GM13976 (cell line): ENCODE measurements around the gene DEDD.

Experiments used
- DNase-seq: peaks from one replicate; pipeline ENCODE4 v3.0.0; 2012; ENCODE audit warnings: low spot score
- in situ Hi-C: fragments of 300-500 bp; cut with MboI; formaldehyde crosslinking; loops from one replicate; pipeline ENCODE4 v1.12.0; 2022; ENCODE audit warnings: low sequenced_read_pairs, mixed read lengths, inconsistent platforms; ENCODE audit not compliant: unreplicated experiment
- TF ChIP-seq, protein P1 (sequence below): IDR thresholded peaks from 2 replicates; pipeline ENCODE4 v1.5.1; 2012; ENCODE audit warnings: borderline replicate concordance, mild to moderate bottlenecking; ENCODE audit not compliant: insufficient read depth; ENCODE audit errors: extremely low read depth, missing control alignments, control extremely low read depth

DEDD gene

DNA sequence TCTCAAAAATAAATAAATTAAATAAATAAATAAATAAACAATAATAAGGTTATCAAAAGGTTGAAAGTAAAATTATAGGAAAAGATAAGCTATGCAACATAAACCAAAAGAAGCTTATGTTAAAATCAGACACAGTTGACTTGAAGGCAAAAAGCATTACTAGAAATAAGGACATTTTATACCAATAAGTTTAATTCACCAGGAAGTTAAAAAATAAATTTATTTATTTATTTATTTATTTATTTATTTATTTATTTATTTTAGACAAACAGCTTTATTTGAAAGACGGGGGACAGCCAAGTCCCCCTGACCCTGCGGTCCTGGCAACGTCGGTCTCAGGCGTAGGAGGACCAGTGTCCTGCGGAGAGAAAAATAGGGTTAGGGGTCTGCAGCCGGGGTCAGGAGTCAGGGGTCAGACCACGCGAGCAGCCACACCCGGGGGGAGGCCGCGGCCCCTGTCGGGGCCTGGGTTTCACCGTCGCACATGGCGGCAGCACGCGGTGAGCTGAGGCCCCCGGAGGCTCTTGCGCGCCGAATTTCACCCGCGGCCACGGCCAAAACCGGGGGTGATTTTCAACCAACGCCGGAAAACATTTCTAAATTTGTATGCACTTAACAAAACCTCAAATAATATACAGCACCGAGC, 8.4 kb upstream of the DEDD start:
- TF ChIP-seq, protein P1, sequence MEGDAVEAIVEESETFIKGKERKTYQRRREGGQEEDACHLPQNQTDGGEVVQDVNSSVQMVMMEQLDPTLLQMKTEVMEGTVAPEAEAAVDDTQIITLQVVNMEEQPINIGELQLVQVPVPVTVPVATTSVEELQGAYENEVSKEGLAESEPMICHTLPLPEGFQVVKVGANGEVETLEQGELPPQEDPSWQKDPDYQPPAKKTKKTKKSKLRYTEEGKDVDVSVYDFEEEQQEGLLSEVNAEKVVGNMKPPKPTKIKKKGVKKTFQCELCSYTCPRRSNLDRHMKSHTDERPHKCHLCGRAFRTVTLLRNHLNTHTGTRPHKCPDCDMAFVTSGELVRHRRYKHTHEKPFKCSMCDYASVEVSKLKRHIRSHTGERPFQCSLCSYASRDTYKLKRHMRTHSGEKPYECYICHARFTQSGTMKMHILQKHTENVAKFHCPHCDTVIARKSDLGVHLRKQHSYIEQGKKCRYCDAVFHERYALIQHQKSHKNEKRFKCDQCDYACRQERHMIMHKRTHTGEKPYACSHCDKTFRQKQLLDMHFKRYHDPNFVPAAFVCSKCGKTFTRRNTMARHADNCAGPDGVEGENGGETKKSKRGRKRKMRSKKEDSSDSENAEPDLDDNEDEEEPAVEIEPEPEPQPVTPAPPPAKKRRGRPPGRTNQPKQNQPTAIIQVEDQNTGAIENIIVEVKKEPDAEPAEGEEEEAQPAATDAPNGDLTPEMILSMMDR = no peak
- no peak for DNase-seq
- in situ Hi-C loops = no loop called here

DNA sequence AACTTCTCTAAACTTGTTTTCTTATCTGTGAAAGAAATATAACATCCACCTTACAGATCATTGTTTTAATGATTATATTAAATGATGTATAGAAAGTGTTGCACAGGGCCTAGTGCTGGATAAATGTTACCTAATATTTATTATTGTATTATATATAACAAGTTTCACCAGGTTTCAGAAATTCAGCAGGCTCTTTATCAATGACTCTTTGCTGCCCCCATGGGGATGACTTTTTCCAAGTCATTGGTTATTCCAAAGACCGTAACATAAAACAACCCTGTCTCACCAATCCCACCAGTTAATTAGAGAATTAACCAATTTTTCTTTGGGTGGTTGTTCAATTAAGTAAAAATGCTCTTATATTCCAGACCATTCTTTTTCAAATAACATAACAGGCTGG, 7.3 kb upstream of the DEDD start:
- DNase-seq = peak; percentile 59
- TF ChIP-seq, protein P1 = peak; percentile 31
- in situ Hi-C loops = no loop called here

DNA sequence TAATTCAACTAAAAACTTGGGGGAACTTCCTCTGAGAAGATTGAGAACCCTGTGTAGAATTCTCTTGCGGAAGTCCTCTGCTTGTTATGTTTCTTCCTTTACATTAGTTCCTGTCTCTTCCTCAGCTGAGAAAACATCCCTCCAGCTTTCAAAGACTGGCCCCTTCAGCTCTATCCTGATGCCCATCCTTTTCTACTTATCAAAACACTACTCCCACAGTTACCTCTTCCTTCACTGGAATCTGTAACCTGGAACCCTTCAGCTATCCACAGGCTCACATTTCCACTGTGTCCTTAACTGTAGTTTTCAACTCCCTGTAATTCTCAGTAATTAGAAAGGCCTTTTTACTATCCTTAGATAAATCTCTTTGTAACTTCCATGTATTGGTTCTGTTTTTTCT, 6.0 kb upstream of the DEDD start:
- TF ChIP-seq, protein P1 = no peak
- in situ Hi-C loops = no loop called here
- DNase-seq = no peak

DNA sequence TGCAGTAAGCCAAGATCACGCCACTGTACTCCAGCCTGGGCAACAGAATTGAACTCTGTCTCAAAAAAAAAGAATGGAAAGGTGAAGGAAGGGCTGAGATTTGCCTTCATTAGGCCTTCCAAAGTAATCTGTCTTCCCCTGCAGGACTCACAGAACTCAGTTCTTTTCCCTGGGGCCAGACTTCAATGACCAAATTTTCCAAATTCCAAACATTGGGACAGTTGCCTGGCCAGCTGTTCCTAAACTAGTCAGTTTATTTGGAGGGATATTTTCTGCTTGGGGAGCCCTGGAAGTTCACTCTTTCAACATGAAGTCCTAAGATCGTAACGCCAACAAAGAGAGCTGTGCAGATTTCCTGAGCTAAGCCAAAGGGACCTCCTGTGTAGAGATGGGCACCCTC, 5.4 kb upstream of the DEDD start:
- TF ChIP-seq, protein P1 = no peak
- DNase-seq = no peak
- in situ Hi-C loops = no loop called here

DNA sequence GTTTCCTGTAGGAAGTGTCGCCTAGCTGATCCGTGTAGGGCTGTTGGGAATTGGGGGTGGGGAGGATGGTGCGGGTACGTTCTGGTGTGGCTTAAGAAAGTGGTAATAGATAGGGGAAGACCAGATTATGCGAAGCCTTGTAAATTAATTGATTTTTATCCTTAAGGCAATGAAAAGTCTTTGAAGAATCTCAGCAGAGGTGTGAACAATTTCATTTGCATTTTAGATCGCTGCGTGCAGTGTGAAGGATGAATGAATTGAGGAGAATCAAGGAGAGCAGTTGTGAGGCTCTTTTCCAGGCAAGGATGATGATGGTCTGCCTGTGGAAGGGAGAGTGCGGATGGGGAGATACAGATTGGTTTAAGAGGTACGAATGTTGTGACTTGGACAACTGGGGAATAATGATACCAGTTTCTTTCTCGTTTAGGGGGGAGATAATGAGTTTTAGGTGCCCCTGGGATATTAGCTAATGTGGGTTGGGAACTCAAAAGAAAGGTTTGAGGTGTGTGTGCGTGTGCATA, 813 bp upstream of the DEDD start:
- in situ Hi-C loops = no loop called here
- TF ChIP-seq, protein P1 = no peak
- DNase-seq = no peak

DNA sequence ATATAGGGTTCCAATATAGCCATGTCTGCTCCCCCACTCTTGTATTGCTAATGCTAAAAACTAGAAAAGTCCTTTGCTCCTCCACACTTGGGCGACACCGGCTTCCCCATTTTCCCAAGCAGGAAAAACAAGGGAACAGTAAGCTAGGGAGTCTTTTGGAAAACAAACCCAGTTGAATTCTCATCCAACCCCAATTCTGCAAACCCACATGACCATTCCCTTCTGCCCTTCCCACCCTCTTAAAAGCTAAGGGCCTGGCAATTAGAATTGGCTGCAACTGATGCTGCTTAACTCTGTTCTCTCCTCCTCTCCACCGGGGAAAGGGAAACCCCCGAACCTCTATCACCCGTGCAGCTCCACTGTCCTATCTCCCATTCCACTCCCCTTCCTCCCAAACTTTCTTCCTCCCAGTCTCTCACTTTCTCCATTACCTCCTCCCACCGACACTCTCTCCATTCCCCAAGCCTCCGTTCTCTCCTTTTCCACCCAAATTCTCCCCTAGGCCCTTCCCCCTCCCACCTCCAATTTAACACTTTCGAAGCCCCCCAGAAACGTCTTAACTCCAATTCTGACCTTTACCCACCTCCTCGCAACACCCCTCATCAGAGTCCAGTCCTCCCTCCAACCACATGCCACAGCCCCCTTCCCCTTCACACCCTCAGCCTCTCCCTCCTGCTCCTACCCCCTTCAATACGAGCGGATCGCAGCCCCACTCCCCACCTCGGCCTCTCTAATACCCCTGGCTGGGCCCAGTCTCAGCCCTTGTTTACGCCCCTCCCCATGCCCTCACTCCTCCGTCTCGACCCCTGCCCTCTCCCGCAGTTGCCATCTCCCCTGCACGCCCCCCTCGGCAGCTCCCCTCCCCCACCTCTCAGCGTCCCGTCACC, 701 bp downstream of the DEDD start:
- in situ Hi-C loops = no loop called here
- no peak for DNase-seq
- TF ChIP-seq, protein P1 = no peak
